WTC11 (cell line): ENCODE results near the gene TEC. TPM values are rescaled to one million over a fixed set of nuclear protein-coding genes. Genes with fewer than 3 reads are reported as not detected.

ENCODE experiments used
- ATAC-seq: fragments of 200-7000 bp; cut with Tn5 transposase; 2 replicates; pipeline ENCODE4 v1.10.0; 2021; ENCODE audit warnings: mild to moderate bottlenecking, moderate library complexity
- CTCF ChIA-PET: fragments of 300-600 bp; sonication (Branson Sonifier 250); formaldehyde crosslinking; loops from one replicate; lab custom pipeline; 2021; ENCODE audit warnings: antibody characterized with exemption; lab: Charles Lee
- POLR2A ChIA-PET: fragments of 350-600 bp; sonication (Branson Sonifier 250); formaldehyde crosslinking; loops from one replicate; lab custom pipeline; 2021; ENCODE audit warnings: antibody characterized with exemption; lab: Charles Lee
- DNase-seq: peaks from one replicate; pipeline ENCODE4 v3.0.0; 2021; ENCODE audit warnings: low spot score
- H3K27ac Mint-ChIP-seq: 2 replicates; pipeline ENCODE4 v1.8.0; 2021; ENCODE audit warnings: mixed read lengths
- H3K27me3 Mint-ChIP-seq: 2 replicates; pipeline ENCODE4 v1.8.0; 2021; ENCODE audit warnings: low read depth, mild to moderate bottlenecking, moderate library complexity, mixed read lengths
- H3K36me3 Mint-ChIP-seq: 2 replicates; pipeline ENCODE4 v1.8.0; 2021; ENCODE audit warnings: mixed read lengths
- H3K4me1 Mint-ChIP-seq: 2 replicates; pipeline ENCODE4 v1.8.0; 2022; ENCODE audit warnings: mixed read lengths
- H3K4me3 Mint-ChIP-seq: 2 replicates; pipeline ENCODE4 v1.8.0; 2021; ENCODE audit warnings: mild to moderate bottlenecking, moderate library complexity, mixed read lengths
- H3K9me3 Mint-ChIP-seq: 2 replicates; pipeline ENCODE4 v1.8.0; 2021; ENCODE audit warnings: mixed read lengths
- CREM ChIP-seq: sonication (generic); formaldehyde crosslinking; IDR thresholded peaks from 2 replicates; pipeline ENCODE4 v1.8.1; 2022; ENCODE audit warnings: mild to moderate bottlenecking, missing genetic modification reagents, moderate library complexity
- ETV6 ChIP-seq: sonication (generic); formaldehyde crosslinking; IDR thresholded peaks from 2 replicates; pipeline ENCODE4 v1.8.1; 2022; ENCODE audit warnings: mild to moderate bottlenecking, missing genetic modification reagents
- FOXJ3 ChIP-seq: sonication (generic); formaldehyde crosslinking; IDR thresholded peaks from 2 replicates; pipeline ENCODE4 v1.9.0; 2021; ENCODE audit warnings: missing genetic modification reagents, mild to moderate bottlenecking, borderline replicate concordance
- GRHL2 ChIP-seq: fragments of 250-450 bp; sonication (Bioruptor Pico); IDR thresholded peaks from 2 replicates; pipeline ENCODE4 v1.8.0; 2022; ENCODE audit warnings: mild to moderate bottlenecking, moderate library complexity; ENCODE audit not compliant: insufficient replicate concordance, severe bottlenecking
- HMGA2 ChIP-seq: fragments of 250-450 bp; sonication (Bioruptor Pico); IDR thresholded peaks from 2 replicates; pipeline ENCODE4 v1.4.0; 2021; ENCODE audit warnings: mild to moderate bottlenecking, moderate library complexity
- MYBL2 ChIP-seq: sonication (generic); formaldehyde crosslinking; IDR thresholded peaks from 2 replicates; pipeline ENCODE4 v1.8.1; 2023; ENCODE audit warnings: mild to moderate bottlenecking, moderate library complexity, missing genetic modification reagents
- NR2C2 ChIP-seq: sonication (generic); formaldehyde crosslinking; IDR thresholded peaks from 2 replicates; pipeline ENCODE4 v1.8.0; 2022; ENCODE audit warnings: mild to moderate bottlenecking, missing genetic modification reagents
- NR3C1 ChIP-seq: sonication (generic); formaldehyde crosslinking; conservative IDR thresholded peaks from 2 replicates; pipeline ENCODE4 v1.8.1; 2023; ENCODE audit warnings: low read depth, mild to moderate bottlenecking, missing genetic modification reagents
- RELA ChIP-seq: sonication (generic); formaldehyde crosslinking; IDR thresholded peaks from 2 replicates; pipeline ENCODE4 v1.8.1; 2022; ENCODE audit warnings: missing genetic modification reagents, mild to moderate bottlenecking, borderline replicate concordance
- RORB ChIP-seq: fragments of 250-450 bp; sonication (Bioruptor Pico); IDR thresholded peaks from 2 replicates; pipeline ENCODE4 v1.9.0; 2021; ENCODE audit warnings: mild to moderate bottlenecking
- TEAD1 ChIP-seq: sonication (generic); formaldehyde crosslinking; IDR thresholded peaks from 2 replicates; pipeline ENCODE4 v1.8.0; 2022; ENCODE audit warnings: mild to moderate bottlenecking, missing genetic modification reagents
- ZNF121 ChIP-seq: sonication (generic); formaldehyde crosslinking; IDR thresholded peaks from 2 replicates; pipeline ENCODE4 v1.8.0; 2023; ENCODE audit warnings: missing genetic modification reagents
- ZNF232 ChIP-seq: sonication (generic); formaldehyde crosslinking; IDR thresholded peaks from 2 replicates; pipeline ENCODE4 v1.8.0; 2022; ENCODE audit warnings: mild to moderate bottlenecking, missing genetic modification reagents
- ZNF263 ChIP-seq: sonication (generic); formaldehyde crosslinking; IDR thresholded peaks from 2 replicates; pipeline ENCODE4 v1.8.1; 2022; ENCODE audit warnings: low read depth, mild to moderate bottlenecking, moderate library complexity, missing genetic modification reagents
- ZNF396 ChIP-seq: fragments of 250-450 bp; sonication (Bioruptor Pico); IDR thresholded peaks from 2 replicates; pipeline ENCODE4 v1.8.0; 2021; ENCODE audit warnings: mild to moderate bottlenecking, moderate library complexity, borderline replicate concordance
- ZNF416 ChIP-seq: fragments of 250-450 bp; sonication (Bioruptor Pico); IDR thresholded peaks from 2 replicates; pipeline ENCODE4 v1.9.0; 2021; ENCODE audit warnings: mild to moderate bottlenecking, inconsistent platforms
- ZNF423 ChIP-seq: fragments of 250-450 bp; sonication (Bioruptor Pico); IDR thresholded peaks from 2 replicates; pipeline ENCODE4 v2.1.2; 2022; ENCODE audit warnings: mild to moderate bottlenecking, moderate library complexity
- total RNA-seq: library from RNA; stranded (reverse); gene quantifications from 3 replicates; pipeline ENCODE4 v1.2.3, GENCODE V29; 2021
- TF ChIP-seq, protein P1 (sequence below): fragments of 250-450 bp; sonication (Bioruptor Pico); IDR thresholded peaks from 2 replicates; pipeline ENCODE4 v1.9.0; 2021; ENCODE audit warnings: moderate library complexity, mild to moderate bottlenecking, inconsistent platforms, borderline replicate concordance
- TF ChIP-seq, protein P2 (sequence below): sonication (generic); formaldehyde crosslinking; IDR thresholded peaks from 2 replicates; pipeline ENCODE4 v1.8.1; 2022; ENCODE audit warnings: mild to moderate bottlenecking, missing genetic modification reagents, moderate library complexity, borderline replicate concordance
- TF ChIP-seq, protein P3 (sequence below): fragments of 250-450 bp; sonication (Bioruptor Pico); IDR thresholded peaks from 2 replicates; pipeline ENCODE4 v2.1.2; 2022; ENCODE audit warnings: mild to moderate bottlenecking, moderate library complexity
- TF ChIP-seq, protein P4 (sequence below): sonication (generic); formaldehyde crosslinking; IDR thresholded peaks from 2 replicates; pipeline ENCODE4 v1.8.1; 2022; ENCODE audit warnings: missing genetic modification reagents, borderline replicate concordance
- TF ChIP-seq, protein P5 (sequence below): sonication (generic); formaldehyde crosslinking; IDR thresholded peaks from 2 replicates; pipeline ENCODE4 v1.8.0; 2023; ENCODE audit warnings: mild to moderate bottlenecking, missing genetic modification reagents
- TF ChIP-seq, protein P6 (sequence below): sonication (generic); formaldehyde crosslinking; IDR thresholded peaks from 2 replicates; pipeline ENCODE4 v1.8.1; 2023; ENCODE audit warnings: mild to moderate bottlenecking, missing genetic modification reagents, moderate library complexity

Gene TEC
- total RNA-seq, 1 experiment from 2014 or later: 8.8 TPM

DNA sequence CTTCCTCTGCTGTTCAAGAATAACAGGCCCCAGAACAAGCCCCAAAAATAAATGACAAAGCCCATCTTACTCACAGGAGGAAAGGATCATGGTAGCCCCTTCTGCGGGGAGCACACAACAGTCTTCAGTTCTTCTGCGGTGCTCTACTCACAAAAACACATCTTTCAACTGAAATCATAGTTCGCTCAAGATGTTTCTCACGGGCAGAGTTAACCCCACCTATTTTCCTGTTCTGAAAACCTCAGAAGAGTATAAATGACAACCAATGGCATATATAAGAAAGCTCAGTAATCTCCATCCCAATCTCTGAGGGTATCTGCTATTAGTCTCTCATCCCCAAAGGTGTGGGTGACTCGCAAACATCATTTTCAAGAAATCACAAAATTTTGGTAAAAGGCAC lies 135.6 kb downstream of the TEC start, which contains the start of gene TXK:
TSS of gene TXK (minus strand) at position 170 of the 400 bp plus-strand sequence. CDS start at position 90, 80 bp downstream.
- ChIA-PET CTCF (no interaction called here), POLR2A (no interaction called here)
- no peak for DNase-seq
- no peaks in the 10 kb centered on the region for H3K9me3 Mint-ChIP-seq
- H3K27me3 Mint-ChIP-seq: peaks cover 2% of the 10 kb centered on the region; the same call in 1 of the 2 replicates
- no peak for ATAC-seq
- no peak within 1 kb of the TSS for H3K27ac Mint-ChIP-seq
- H3K4me1 Mint-ChIP-seq: peaks cover 16% of the 10 kb centered on the region
- H3K36me3 Mint-ChIP-seq: peaks cover 43% of the 10 kb centered on the region
- no peak within 1 kb of the TSS for H3K4me3 Mint-ChIP-seq
- TF ChIP-seq ZNF396 (CRISPR knock-in tag) (no peak), TEAD1 (no peak)

DNA sequence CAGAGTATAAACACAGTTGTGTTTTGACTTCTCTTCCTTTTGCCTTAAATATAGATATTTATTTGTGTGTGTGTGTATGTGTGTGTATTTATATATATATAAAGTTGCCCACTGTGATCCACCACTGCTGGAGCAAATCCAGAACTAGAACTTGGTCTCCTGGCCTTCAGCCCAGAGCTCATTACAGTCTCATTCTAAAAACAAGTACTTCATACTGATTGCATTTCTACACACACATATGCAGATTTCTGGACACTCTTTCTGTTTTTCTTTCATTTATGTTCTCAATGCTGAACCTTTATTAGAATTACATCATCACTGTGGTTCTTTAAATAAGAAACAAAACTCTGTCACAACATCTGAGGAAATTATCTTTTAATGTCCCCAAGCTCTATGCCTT lies 136.0 kb downstream of the TEC start:
- no peak overlapping the region for H3K27ac Mint-ChIP-seq
- no peak overlapping the region for H3K4me3 Mint-ChIP-seq
- H3K4me1 Mint-ChIP-seq: peaks cover 18% of the 10 kb centered on the region
- ChIA-PET CTCF (no interaction called here), POLR2A (no interaction called here)
- peaks cover 3% of the 10 kb centered on the region; the same call in 1 of the 2 replicates for H3K27me3 Mint-ChIP-seq
- ATAC-seq: no peak
- peaks cover 41% of the 10 kb centered on the region for H3K36me3 Mint-ChIP-seq
- no peak for DNase-seq
- TF ChIP-seq RORB (CRISPR knock-in tag): no peak
- no peak for TF ChIP-seq MYBL2 (CRISPR knock-in tag)
- no peak for TF ChIP-seq CREM (CRISPR knock-in tag)
- no peak for TF ChIP-seq NR3C1 (CRISPR knock-in tag)
- no peak for TF ChIP-seq RELA (CRISPR knock-in tag)
- no peaks in the 10 kb centered on the region for H3K9me3 Mint-ChIP-seq

DNA sequence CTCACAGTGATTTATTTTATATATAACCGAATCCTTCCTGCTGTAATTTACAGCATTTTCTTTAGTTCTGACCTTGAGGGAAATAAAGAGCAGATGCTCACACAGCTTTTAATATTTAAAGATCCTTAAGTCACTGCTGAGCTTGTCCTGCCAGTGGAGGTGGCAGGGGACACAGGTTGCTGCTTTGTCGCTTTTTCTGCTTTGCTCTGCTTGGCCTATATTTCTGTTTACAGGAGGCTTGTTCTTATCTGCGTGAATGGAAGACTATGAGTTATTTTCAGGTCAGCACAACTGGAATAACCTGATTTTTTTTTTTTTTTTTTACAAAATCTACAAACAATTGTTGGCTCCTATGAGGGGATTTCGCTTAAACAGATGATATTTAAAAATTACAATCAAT lies 137.9 kb downstream of the TEC start:
- ATAC-seq: no peak
- Mint-ChIP-seq H3K36me3 (peaks cover 23% of the 10 kb centered on the region), H3K4me3 (no peak overlapping the region), H3K4me1 (peaks cover 35% of the 10 kb centered on the region), H3K27ac (no peak overlapping the region), H3K9me3 (no peaks in the 10 kb centered on the region), H3K27me3 (peaks cover 3% of the 10 kb centered on the region; the same call in 1 of the 2 replicates)
- TF ChIP-seq ZNF416 (no peak), NR2C2 (no peak), GRHL2 (CRISPR knock-in tag) (no peak), HMGA2 (CRISPR knock-in tag) (no peak), ETV6 (CRISPR knock-in tag) (no peak), ZNF121 (CRISPR knock-in tag) (no peak), FOXJ3 (CRISPR knock-in tag) (no peak), ZNF232 (CRISPR knock-in tag) (no peak), ZNF423 (no peak), CREM (CRISPR knock-in tag) (no peak), ZNF263 (no peak)
- TF ChIP-seq, protein P1, sequence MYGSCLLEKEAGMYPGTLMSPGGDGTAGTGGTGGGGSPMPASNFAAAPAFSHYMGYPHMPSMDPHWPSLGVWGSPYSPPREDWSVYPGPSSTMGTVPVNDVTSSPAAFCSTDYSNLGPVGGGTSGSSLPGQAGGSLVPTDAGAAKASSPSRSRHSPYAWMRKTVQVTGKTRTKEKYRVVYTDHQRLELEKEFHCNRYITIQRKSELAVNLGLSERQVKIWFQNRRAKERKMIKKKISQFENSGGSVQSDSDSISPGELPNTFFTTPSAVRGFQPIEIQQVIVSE (CRISPR knock-in tag): no peak
- TF ChIP-seq, protein P2, sequence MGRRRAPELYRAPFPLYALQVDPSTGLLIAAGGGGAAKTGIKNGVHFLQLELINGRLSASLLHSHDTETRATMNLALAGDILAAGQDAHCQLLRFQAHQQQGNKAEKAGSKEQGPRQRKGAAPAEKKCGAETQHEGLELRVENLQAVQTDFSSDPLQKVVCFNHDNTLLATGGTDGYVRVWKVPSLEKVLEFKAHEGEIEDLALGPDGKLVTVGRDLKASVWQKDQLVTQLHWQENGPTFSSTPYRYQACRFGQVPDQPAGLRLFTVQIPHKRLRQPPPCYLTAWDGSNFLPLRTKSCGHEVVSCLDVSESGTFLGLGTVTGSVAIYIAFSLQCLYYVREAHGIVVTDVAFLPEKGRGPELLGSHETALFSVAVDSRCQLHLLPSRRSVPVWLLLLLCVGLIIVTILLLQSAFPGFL (CRISPR knock-in tag): no peak
- TF ChIP-seq, protein P3, sequence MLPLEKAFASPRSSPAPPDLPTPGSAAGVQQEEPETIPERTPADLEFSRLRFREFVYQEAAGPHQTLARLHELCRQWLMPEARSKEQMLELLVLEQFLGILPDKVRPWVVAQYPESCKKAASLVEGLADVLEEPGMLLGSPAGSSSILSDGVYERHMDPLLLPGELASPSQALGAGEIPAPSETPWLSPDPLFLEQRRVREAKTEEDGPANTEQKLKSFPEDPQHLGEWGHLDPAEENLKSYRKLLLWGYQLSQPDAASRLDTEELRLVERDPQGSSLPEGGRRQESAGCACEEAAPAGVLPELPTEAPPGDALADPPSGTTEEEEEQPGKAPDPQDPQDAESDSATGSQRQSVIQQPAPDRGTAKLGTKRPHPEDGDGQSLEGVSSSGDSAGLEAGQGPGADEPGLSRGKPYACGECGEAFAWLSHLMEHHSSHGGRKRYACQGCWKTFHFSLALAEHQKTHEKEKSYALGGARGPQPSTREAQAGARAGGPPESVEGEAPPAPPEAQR: no peak
- TF ChIP-seq, protein P4, sequence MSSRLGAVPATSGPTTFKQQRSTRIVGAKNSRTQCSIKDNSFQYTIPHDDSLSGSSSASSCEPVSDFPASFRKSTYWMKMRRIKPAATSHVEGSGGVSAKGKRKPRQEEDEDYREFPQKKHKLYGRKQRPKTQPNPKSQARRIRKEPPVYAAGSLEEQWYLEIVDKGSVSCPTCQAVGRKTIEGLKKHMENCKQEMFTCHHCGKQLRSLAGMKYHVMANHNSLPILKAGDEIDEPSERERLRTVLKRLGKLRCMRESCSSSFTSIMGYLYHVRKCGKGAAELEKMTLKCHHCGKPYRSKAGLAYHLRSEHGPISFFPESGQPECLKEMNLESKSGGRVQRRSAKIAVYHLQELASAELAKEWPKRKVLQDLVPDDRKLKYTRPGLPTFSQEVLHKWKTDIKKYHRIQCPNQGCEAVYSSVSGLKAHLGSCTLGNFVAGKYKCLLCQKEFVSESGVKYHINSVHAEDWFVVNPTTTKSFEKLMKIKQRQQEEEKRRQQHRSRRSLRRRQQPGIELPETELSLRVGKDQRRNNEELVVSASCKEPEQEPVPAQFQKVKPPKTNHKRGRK (CRISPR knock-in tag): no peak
- TF ChIP-seq, protein P5, sequence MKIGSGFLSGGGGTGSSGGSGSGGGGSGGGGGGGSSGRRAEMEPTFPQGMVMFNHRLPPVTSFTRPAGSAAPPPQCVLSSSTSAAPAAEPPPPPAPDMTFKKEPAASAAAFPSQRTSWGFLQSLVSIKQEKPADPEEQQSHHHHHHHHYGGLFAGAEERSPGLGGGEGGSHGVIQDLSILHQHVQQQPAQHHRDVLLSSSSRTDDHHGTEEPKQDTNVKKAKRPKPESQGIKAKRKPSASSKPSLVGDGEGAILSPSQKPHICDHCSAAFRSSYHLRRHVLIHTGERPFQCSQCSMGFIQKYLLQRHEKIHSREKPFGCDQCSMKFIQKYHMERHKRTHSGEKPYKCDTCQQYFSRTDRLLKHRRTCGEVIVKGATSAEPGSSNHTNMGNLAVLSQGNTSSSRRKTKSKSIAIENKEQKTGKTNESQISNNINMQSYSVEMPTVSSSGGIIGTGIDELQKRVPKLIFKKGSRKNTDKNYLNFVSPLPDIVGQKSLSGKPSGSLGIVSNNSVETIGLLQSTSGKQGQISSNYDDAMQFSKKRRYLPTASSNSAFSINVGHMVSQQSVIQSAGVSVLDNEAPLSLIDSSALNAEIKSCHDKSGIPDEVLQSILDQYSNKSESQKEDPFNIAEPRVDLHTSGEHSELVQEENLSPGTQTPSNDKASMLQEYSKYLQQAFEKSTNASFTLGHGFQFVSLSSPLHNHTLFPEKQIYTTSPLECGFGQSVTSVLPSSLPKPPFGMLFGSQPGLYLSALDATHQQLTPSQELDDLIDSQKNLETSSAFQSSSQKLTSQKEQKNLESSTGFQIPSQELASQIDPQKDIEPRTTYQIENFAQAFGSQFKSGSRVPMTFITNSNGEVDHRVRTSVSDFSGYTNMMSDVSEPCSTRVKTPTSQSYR (CRISPR knock-in tag): no peak
- TF ChIP-seq, protein P6, sequence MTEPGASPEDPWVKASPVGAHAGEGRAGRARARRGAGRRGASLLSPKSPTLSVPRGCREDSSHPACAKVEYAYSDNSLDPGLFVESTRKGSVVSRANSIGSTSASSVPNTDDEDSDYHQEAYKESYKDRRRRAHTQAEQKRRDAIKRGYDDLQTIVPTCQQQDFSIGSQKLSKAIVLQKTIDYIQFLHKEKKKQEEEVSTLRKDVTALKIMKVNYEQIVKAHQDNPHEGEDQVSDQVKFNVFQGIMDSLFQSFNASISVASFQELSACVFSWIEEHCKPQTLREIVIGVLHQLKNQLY (CRISPR knock-in tag): no peak
- DNase-seq: no peak
- CTCF ChIA-PET: interaction anchor here (0.7 to 1.3 kb wide), 2 partner anchors 68 to 143 kb away, joined by 3 to 4 read pairs; no protein-coding TSS in a partner anchor
- POLR2A ChIA-PET: no interaction called here
